Measurements from ENCODE around the gene TNN.

The TNN gene

GRCh38 chr1:175179837-175180590 lies 112.4 kb downstream of the TNN start:
- peak overlapping the region; percentile 62 for H3K4me2 ChIP-seq
- H3K27ac ChIP-seq: no peak overlapping the region
- H4K20me1 ChIP-seq: peaks cover 37% of the 10 kb centered on the region; the same call in 1 of the 2 replicates
- no peaks in the 10 kb centered on the region for H3K9me3 ChIP-seq
- peaks cover 44% of the 10 kb centered on the region for H3K4me1 ChIP-seq
- no peak for TF ChIP-seq Cebpa-rat (IDR thresholded peaks at IDR 0.05)
- H3K9ac ChIP-seq: no peak overlapping the region
- H3K4me3 ChIP-seq: no peak overlapping the region
- H3K36me3 ChIP-seq: peaks cover 67% of the 10 kb centered on the region
- H3K27me3 ChIP-seq: no peaks in the 10 kb centered on the region

DNA sequence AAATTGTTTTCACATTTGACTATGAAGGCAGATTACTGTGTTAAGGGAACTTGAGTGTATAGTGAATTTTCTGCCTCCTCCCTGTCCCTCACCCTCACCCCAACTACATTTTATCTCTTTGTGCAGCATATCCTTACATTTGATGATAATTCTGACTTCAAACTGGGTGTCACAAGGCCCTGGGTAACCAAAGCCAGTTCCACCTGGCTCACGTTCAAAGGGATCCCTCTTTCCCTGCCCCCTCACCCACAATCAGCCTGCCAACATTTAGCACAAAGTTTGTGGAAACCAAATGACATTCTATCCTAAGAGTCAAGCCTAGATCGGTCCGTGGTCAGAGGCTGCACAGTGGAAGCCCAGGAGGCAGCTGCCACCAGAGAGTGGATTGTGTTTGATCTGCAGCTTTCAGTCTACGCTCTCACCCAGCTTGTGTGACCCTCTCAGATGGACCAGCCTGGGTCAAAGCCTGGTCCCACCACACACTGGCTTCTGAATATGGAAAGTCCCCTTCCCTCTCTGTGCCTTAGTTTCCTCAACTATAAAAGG lies 114.6 kb downstream of the TNN start:
- H3K27me3 ChIP-seq: no peaks in the 10 kb centered on the region
- H3K4me2 ChIP-seq: no peak overlapping the region
- H3K36me3 ChIP-seq: peaks cover 71% of the 10 kb centered on the region
- no peak for TF ChIP-seq Cebpa-rat (IDR thresholded peaks at IDR 0.05)
- H4K20me1 ChIP-seq: peaks cover 37% of the 10 kb centered on the region; the same call in 1 of the 2 replicates
- H3K9ac ChIP-seq: no peak overlapping the region
- H3K27ac ChIP-seq: no peak overlapping the region
- no peak overlapping the region for H3K4me3 ChIP-seq
- peaks cover 56% of the 10 kb centered on the region for H3K4me1 ChIP-seq
- H3K9me3 ChIP-seq: no peaks in the 10 kb centered on the region

- peaks cover 26% of the 10 kb centered on the region; the same call in 1 of the 2 replicates for H4K20me1 ChIP-seq
- no peak overlapping the region for H3K9ac ChIP-seq
- TF ChIP-seq Cebpa-rat (IDR thresholded peaks at IDR 0.05): no peak
- H3K4me1 ChIP-seq: peaks cover 70% of the 10 kb centered on the region
- H3K4me3 ChIP-seq: no peak overlapping the region
- H3K27me3 ChIP-seq: no peaks in the 10 kb centered on the region
- H3K4me2 ChIP-seq: no peak overlapping the region
- H3K36me3 ChIP-seq: peaks cover 62% of the 10 kb centered on the region
- 0 out of 2 replicates have a peak overlapping the region, but pooled peaks have one; percentile 20 for H3K27ac ChIP-seq
- no peaks in the 10 kb centered on the region for H3K9me3 ChIP-seq
These were observed 116.0 kb downstream of the TNN start for GRCh38 chr1:175183586-175183985.

GRCh38 chr1:175185903-175186302 lies 118.3 kb downstream of the TNN start:
- Histone ChIP-seq H4K20me1 (peaks cover 12% of the 10 kb centered on the region; the same call in 1 of the 2 replicates), H3K9me3 (no peaks in the 10 kb centered on the region), H3K27ac (no peak overlapping the region), H3K4me3 (no peak overlapping the region), H3K4me2 (no peak overlapping the region), H3K4me1 (peaks cover 72% of the 10 kb centered on the region), H3K36me3 (peaks cover 54% of the 10 kb centered on the region), H3K27me3 (no peaks in the 10 kb centered on the region), H3K9ac (no peak overlapping the region)
- TF ChIP-seq Cebpa-rat (IDR thresholded peaks at IDR 0.05): peak; percentile 21; the same call in 1 of the 2 replicates

GRCh38 chr1:175186433-175187160 lies 119.0 kb downstream of the TNN start:
- Histone ChIP-seq H3K36me3 (peaks cover 49% of the 10 kb centered on the region), H3K4me3 (no peak overlapping the region), H3K27me3 (no peaks in the 10 kb centered on the region), H3K9me3 (no peaks in the 10 kb centered on the region), H3K9ac (no peak overlapping the region), H4K20me1 (peaks cover 12% of the 10 kb centered on the region; the same call in 1 of the 2 replicates), H3K4me2 (no peak overlapping the region), H3K4me1 (peaks cover 72% of the 10 kb centered on the region), H3K27ac (no peak overlapping the region)
- no peak for TF ChIP-seq Cebpa-rat (IDR thresholded peaks at IDR 0.05)

GRCh38 chr1:175188936-175189335 lies 121.3 kb downstream of the TNN start:
- peak overlapping the region; percentile 77 for H3K27ac ChIP-seq
- H3K36me3 ChIP-seq: peaks cover 32% of the 10 kb centered on the region
- peak overlapping the region; percentile 72 for H3K4me3 ChIP-seq
- H4K20me1 ChIP-seq: 0 out of 2 replicates have a peak, but pooled peaks cover 3% of the 10 kb centered on the region
- no peaks in the 10 kb centered on the region for H3K9me3 ChIP-seq
- H3K27me3 ChIP-seq: no peaks in the 10 kb centered on the region
- H3K4me1 ChIP-seq: peaks cover 71% of the 10 kb centered on the region
- peak overlapping the region; percentile 92 for H3K4me2 ChIP-seq
- TF ChIP-seq Cebpa-rat (IDR thresholded peaks at IDR 0.05): no peak
- no peak overlapping the region for H3K9ac ChIP-seq

- H3K27me3 ChIP-seq: no peaks in the 10 kb centered on the region
- peaks cover 87% of the 10 kb centered on the region for H3K4me1 ChIP-seq
- no peaks in the 10 kb centered on the region for H4K20me1 ChIP-seq
- peak overlapping the region; percentile 77 for H3K27ac ChIP-seq
- peak overlapping the region; percentile 84 for H3K9ac ChIP-seq
- H3K4me3 ChIP-seq: peak overlapping the region; percentile 72
- H3K36me3 ChIP-seq: peaks cover 10% of the 10 kb centered on the region
- no peak for TF ChIP-seq Cebpa-rat (IDR thresholded peaks at IDR 0.05)
- H3K4me2 ChIP-seq: peak overlapping the region; percentile 92
- H3K9me3 ChIP-seq: no peaks in the 10 kb centered on the region
These were observed 124.0 kb downstream of the TNN start for GRCh38 chr1:175191659-175192058.

- H3K4me3 ChIP-seq: peak overlapping the region; percentile 72
- no peaks in the 10 kb centered on the region for H4K20me1 ChIP-seq
- H3K4me2 ChIP-seq: peak overlapping the region; percentile 92
- H3K9ac ChIP-seq: peak overlapping the region; percentile 84
- no peaks in the 10 kb centered on the region for H3K9me3 ChIP-seq
- no peak for TF ChIP-seq Cebpa-rat (IDR thresholded peaks at IDR 0.05)
- H3K4me1 ChIP-seq: peaks cover 87% of the 10 kb centered on the region
- peak overlapping the region; percentile 77 for H3K27ac ChIP-seq
- no peaks in the 10 kb centered on the region for H3K27me3 ChIP-seq
- H3K36me3 ChIP-seq: peaks cover 5% of the 10 kb centered on the region
These were observed 124.5 kb downstream of the TNN start for GRCh38 chr1:175192111-175192629.

GRCh38 chr1:175192630-175193526 lies 125.2 kb downstream of the TNN start, which contains the start of gene KIAA0040:
TSS of gene KIAA0040 (minus strand) at chr1:175192776. CDS start at chr1:175161013, 31,763 bp downstream.
- H3K4me1 ChIP-seq: peaks cover 87% of the 10 kb centered on the region
- no peaks in the 10 kb centered on the region for H3K9me3 ChIP-seq
- peak within 1 kb of the TSS; percentile 92 for H3K4me2 ChIP-seq
- peak within 1 kb of the TSS; percentile 84 for H3K9ac ChIP-seq
- H3K27me3 ChIP-seq: no peaks in the 10 kb centered on the region
- peak within 1 kb of the TSS; percentile 77 for H3K27ac ChIP-seq
- TF ChIP-seq Cebpa-rat (IDR thresholded peaks at IDR 0.05): no peak
- no peaks in the 10 kb centered on the region for H4K20me1 ChIP-seq
- H3K4me3 ChIP-seq: peak within 1 kb of the TSS; percentile 72
- H3K36me3 ChIP-seq: no peaks in the 10 kb centered on the region

Measured in BLaER1 (cell line).